ENCODE data around the gene AP3S2.

GRCh38 chr15:89809787-89810148 is 84.0 kb downstream of the AP3S2 start:
- TF ChIP-seq CTCF (IDR thresholded peaks at IDR 0.05) (no peak), EZH2 (IDR thresholded peaks at IDR 0.05; ENCODE audit: borderline replicate concordance, insufficient read depth, low read depth, low read length, poor library complexity, severe bottlenecking) (no peak)

All from B cell (primary cell).